ENCODE results near the gene DUOX1. TPM values are rescaled to one million over a fixed set of nuclear protein-coding genes. Genes with fewer than 3 reads are reported as not detected.

DUOX1 gene
- total RNA-seq, 1 donor from 2014 or later, result 32.5 TPM

DNA sequence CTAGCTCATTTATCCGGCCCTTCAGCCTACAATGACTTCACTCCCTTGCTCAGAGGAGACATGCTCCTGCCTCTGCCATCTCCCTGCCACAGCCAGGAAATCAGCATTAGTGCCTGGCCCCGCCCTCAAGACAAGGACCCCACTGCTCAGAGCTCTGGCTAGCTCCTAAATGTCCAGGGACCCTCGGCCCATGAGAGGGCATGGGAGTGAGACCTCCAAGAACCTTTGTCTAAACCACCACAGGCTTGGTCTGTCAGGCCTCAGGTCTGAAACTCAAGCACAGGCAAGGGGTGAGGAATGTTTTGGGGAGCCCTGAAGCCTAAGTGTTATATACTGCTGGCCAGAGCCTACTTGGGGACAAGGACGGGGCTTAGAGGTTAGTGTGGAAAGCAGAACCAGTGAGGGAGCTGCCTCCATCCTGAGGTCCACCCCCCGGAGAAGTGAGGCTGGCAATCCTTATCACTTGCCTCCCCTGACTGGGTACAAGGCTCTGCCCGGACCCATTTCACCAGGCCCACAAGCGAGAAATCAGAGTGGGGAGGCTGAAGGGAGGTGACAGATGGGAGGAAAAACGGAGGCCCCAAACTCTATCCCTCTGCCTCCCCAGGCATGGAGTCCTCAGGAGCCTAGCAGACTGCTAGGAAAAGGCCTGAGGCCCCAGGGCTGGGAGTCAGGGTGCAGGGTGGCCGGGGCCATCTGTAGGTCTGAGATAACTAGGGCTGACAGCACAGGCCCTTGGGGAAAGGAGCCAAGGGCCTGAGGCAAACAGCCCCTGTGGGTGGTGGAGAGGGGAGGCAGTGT, 39.2 kb downstream of the DUOX1 start:
- no peak for DNase-seq

DNA sequence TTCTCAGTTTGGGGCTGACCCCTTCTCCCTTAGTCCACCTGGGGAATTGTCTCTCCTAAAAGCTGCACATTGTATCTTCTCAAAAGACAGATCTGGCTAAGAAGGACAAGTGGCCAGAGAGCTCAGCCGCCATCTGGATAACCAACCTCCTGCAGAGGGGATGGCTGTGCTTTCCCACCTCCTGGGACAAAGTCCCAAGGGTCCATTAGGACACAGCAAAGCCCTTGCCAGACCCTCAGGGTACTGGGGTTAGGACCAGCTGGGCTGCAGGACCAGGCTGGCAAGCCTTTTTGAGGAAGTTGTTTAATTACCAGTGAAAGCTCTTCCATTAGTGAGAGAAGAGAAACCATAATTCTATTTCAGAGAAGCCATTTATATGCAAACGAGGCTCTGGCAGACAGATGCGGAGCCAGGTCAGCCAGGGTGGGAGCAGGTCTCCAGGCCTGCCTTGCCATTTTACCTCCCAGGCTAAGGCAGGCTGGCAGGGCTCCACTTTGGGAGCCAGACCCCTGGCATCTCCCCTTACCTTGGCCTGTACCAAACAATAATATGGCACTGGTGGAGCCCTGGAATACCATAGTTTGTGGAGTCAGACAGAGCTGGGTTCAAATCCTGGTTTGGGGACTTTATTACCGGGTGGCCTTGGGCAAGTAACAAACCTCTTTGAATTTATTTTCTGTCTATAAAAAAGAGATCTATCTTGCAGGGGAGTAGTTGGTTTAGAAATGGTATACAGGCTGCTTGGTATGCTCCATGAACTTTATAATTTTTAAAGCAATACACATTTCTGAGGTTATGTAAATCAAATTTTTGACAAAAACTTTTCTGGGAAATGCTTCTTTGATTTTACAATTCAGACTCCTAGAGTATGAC, 40.0 kb downstream of the DUOX1 start:
- no peak for DNase-seq

DNA sequence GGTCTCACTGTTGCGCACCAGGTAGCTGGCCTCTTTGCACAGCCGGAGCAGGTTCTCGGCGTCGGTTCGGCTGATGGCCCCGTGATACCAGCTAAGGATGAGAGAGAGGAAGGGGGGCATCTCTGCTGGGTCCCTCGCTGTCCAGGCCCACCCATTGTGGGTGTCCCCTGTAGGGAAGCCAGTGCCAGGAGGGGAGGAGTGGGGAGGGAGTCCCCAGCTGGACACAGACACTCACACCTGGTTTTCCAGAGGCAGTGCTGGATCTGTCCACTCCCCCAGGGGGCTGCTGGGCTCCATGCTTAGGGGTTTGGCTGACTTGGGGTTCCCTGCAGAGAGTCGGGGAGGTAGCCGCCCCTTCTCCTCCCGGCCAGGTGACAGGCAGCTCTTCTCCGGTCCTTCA, 42.1 kb downstream of the DUOX1 start:
- no peak for DNase-seq

DNA sequence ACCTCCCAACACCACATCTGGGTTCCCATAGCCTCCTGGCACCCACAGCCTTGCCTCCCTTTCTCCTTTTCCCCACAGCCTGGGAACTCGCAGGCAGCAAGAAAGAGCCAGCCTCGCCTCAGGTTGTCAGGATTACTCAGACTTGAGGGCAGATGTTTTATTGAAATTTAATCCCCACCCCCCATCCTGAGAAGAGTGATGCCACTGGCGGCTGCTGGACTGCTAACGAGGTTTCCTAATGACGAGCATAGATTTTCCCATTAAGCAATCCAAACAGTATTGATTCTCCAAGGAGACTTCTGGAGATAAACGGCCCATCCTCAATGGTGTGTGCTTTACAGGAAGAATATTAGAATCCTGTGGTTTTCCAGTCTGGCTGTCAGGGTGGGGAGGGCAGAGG, 44.3 kb downstream of the DUOX1 start:
- DNase-seq, result no peak

DNA sequence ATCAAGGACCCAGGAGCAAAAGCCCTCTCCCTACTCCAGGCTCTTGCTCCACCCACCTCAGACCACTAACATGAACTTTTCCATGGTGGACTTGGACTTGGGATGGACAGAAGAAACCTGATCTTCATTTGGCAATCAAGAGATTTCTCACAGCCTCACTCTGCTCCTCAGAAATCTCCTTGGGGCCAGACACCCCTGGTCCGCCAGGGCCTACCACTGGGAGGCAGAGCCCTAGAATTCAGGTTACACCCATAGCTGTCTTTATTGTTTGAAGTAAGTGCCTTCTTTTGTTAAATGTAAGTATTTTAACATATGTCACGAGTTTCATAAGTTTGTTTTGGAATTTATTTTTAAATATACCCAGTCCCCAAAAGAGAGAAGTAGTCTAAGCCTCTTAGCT, 44.8 kb downstream of the DUOX1 start:
- DNase-seq, result no peak

DNA sequence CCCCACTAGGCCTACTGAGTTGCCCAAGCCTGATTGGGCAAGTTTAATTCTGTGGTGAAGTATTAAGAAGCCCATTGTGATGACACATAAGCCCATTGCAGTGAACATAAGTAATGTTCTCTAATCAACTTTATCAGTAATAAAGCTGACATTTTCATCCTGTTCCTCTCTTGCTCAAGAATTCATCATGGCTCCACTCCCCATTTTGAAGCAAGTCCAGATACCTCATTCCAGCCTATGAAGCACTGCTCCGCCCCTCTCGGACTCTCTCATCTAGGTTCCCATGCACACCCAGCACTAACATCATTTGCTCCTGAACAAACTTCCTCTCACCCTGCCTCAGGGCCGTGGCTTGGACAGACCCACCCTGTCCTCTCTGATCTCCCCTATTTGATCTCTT, 47.5 kb downstream of the DUOX1 start:
- no peak for DNase-seq

DNA sequence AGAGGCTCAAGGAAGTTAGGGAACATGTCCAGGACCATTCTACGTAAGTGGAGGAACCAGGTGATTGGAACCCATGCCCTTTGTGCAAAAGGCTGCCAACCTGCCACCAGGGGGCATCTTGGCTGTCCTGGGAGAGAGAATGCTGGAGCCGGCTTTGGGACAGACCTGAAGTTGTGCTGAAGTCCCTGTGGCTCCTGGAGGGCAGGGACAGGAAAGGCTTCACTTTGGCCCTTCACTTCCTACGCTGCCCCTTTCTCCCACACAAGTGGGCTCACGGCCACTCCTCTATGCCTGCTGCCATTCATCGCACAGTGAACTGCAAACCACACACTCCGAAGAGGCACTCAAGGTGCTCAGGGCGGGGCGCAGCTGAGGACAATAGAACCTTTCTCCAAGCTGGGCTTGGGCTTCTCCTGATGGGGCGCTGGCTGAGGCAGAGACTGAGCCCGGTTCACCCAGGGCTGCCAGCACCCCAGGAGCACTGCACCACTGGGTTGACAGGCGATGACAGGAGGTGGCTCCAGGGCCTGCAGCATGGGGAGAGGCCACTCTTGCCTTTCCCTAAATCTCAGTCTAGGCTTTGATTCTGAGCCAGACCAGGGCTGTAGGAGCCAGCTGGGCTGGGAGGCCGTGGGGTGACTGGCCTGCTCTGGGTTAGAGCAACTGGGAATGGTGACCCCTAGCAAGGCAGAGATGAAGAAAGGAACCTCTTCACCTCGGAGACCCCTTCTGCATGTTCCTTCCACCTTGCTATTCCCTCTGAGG, 49.6 kb downstream of the DUOX1 start:
- no peak for DNase-seq

DNA sequence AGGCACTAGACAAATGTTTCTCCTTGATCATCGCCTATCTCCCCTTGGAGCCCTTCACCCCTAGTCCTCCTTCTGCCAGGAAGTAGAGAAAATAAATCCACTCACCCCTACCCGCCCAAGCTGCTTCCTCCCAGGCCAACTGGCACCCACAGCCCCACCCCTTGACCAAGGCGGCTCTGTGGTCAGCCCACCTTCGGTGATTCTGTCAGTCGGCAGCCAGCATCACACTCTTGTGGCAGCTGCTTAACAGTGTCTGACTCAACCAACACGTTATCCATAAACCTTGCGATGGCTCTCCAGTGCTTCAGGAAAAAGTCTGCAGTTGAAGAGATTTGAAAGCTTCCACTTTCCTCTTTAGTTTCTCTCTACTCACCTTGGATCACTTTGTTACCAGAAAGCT, 50.4 kb downstream of the DUOX1 start:
- DNase-seq, result no peak

DNA sequence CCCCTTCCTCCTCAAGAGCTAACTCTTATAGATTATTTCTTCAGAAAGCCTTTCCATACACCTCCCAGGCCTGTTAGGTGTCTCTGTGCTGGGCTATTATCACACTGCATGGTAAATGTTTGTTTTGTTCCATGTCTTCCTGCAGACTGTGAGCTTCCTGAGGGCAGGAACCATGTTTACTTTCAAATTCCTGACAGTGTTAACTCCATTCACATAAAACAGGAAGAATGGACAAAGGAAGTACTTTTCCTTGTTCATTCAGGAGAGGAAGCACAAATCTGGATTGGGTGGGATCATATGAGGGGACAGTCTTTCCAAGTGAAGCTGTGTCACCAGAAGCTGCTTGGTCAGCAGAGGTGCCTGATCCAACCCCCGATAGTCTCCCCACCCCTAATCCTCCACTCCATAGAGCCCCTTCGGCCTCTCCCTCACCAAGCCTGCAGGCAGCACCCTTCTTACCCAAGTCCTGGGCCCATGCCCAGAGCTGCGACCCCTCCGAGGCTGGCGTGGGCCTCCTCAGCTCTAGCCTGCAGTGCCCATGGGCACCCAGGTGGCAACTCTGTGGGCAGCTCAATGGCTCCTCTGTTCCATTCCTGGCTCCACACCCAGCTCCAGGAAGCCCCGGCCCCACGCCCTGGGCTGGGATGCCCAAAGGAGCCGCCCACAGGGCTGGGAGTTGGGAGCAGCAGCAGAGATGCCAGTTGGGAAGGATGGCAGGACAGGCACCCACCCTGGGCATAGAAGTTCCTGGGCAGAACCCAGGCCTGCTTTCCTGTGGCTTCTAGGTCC, 51.0 kb downstream of the DUOX1 start:
- DNase-seq, result no peak

DNA sequence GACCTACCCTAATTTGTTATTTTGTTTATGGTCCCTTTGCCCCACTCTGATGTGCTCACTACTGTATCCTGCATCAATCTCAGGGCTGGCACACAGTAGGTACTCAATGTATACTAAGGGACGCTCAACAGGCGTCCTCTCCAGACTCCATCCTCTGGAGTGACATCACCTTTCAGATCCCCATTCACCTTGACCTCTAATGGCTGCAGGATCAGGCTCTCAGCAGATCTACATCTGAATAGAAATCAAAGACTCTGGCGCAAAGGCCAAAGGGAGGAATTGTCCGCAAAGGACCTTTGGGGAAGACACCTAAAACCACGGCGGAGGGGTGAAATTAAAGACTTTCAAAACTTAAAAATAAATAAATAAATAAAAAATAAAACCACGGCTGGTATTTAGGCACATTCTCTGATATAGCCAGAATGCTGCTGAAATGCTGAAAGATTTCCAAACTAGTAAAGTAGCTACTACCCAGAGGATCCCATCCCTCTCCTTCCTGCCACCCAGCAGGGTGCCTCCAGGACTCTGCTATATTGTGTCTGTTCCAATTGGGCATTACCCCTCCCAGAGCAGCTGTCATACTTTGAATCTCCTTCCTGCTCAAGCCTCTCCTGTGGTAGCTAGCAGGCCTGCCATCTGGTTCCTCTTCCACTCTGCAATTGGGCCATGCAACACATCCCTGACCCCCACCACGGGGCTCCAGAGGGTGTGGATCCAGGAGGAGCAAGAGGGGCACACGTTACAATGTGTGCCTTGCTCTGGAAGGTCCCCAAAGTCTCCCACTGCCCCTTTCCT, 51.9 kb downstream of the DUOX1 start:
- DNase-seq, result peak; percentile 64

DNA sequence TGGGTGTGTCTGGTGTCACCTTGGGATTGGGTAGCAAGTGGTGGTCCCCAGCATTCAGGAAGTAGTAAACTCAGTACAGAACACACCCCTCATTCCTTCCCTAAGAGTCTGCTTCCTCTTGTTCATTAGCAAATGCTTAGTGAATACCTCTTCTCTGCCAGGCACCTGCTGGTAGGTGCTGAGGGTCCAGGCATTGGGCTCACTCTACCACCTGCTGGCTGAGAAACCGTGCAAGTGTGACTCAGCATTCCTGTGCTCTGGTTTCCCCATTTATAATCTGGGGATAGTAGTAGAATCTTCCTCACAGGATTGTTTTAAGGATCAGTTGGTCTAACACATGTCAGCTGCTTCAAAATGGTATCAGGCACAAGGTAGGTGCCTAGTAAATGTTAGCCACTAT, 53.2 kb downstream of the DUOX1 start:
- DNase-seq, result no peak

DNA sequence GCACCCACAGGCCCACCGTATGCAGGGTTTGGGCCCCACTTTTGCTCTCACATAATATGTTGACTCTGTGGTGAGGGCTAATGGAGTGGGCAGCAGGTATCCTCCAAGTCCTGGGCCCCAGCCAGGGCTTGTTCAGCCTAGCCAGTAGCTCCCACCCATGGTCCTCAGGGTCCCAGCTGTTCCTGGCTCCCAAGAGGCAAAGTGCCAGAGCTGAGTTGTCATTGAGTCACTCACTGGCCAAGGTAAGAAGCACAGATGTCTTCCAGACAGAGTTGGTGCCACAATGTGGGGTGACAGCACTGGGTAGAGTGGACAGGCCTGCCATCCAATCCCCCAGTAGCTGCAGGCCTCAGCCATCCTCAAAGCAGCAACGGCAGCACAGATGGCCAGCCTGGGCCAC, 53.7 kb downstream of the DUOX1 start:
- DNase-seq, result no peak

DNA sequence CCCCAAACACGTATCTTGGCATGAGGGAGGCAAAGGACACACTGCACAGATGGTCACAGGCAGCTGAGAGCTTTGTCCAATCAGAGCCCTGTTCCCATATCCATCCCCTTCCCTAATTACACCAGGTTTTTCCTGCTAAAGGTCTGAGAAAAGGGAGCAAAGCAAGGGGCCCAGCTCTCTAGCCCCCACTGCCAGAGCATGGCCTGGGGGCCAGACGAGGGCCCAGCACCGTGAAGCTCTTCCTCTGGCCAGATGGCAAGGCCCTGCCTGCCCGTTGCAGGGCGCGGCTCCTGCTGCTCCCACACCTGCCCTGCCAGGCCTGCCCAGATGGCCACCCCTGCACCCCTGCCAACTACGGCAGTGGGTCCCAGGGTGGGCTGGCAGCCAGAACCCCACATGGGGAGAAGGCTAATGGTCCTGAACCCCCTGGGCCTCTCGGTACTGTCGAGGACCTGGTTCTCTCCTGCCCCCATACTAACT, 54.8 kb downstream of the DUOX1 start:
- DNase-seq, result no peak

DNA sequence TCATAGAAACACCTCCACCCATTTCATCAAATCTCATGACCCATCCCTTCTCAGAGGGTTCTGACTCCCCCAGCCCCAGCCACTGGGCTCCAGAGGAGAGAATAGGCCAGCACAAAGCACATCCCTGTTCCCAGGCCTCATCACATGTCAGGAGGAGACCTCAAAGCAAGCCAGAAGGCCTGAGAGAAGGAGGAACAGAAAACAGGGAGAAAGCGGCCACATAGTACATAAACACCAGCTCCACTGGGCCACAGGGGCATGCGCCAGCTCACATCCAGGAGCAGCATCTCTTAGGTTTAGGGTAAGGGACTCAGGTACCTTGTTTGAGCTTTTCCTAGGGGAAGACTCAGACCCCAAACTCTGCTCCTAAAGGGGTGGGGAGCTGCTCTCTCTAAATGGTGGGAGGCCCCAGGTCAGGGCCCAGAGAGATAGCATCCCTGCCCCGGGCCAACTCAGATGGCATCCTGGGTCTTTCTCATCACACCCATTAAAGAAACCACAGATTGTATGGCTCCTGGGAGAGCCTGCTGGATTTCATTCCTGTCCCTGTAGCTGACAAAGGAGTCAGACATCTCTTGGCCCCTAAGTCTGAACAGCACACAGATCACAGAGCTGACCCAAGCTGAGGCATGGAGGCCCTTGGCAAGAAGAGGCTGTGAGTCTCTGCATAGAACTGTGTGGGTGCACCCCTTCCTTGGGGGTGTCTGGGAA, 55.4 kb downstream of the DUOX1 start:
- no peak for DNase-seq

DNA sequence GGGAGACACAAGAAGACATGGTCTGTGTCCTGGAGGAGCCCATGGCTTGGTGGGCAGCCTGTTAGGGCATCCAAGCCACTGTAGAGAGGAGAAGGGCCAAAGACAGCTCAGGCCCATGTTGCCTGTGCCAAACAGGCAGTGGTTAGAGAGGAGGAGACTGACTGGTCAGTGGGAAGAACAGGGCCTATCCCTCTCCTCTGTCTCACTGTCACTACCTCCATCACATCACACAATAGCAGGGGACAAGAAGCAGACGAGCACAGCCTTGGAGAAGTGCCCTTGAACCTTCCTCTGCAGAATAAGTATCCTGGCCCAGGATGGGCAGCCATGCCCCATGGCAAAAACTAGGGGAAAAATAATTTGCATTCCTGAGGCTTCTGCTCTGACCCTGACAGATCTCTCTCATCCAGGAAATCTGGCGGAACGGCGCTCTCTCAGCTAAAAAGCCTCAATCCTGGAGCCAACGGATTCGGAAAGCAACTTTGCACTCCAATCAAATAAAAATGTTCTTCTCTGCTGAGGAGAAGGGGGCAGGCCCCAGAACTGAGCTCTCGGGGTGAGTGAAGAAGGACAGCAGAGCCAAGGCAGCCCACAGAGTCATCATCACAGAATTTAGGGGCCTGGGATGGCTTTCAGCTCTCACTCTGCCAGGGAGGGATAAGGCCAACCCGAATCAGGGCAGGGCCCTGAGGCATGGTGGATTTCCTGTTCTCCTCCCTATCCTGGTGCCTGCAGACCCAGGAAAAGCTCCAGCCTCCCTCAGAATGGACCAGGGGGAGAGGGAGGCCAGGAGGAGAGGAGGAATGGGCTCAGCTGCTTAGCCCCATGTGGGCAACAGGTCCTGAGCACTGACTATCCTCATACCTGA, 56.3 kb downstream of the DUOX1 start:
- no peak for DNase-seq

DNA sequence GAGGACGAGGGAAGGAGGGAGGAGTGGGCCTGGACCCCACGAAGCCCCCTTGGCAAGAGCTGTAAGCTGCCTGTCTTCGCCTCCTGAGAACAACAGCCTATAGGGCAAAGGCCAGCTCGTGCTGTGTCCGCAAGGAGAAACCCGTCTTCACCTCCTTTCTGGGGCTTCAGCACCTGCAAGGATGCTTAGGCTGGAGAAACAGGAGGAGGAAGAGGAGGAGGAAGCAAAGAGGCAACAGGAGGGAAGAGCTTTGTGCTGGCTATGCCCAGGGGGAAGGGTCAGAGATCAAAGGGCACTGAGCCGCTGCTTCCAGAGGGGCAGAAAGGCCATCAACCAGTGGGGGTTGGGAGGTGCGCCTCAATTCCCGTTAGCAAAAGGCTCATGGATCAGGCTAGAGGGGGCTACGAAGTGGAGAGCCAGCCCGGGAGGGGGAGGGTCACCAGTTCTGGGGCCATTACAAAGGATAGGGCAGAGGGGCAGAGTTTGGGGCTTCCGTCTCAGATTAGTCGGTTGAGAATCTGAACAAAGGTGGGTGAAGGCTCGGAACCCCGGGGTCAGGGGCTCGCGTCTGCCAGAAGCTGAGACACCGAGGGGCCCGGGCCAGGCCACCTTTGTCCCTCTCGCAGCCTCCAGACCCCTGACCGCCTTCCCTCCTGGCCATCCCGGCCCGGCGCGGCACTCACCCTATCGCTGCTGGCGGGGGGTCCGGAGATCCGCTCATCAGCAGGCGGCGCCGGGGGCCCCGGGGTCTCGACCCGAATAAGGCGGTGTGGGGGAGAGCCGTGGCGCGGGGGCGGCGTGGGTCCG, 57.2 kb downstream of the DUOX1 start:
- no peak for DNase-seq

DNA sequence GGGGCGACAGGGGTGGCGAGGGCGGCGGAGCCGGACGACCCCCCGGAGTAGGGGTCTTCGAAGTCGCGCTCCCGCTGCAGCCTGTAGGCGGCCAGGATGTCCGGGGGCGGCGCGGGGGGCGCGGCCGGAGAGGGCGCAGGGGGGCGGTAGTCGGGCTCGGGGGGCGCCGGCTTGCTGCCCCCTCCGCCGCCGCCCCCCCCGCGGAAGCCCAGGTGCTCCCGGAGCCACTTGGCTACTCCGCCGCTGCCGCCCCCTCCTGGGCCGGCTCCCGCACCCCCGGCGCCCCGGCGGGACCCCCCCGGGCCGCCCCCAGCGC, 57.7 kb downstream of the DUOX1 start:
- no peak for DNase-seq

Measured in tongue (tissue), 2 donors.